ENCODE measurements around the gene PTK7.

DNA sequence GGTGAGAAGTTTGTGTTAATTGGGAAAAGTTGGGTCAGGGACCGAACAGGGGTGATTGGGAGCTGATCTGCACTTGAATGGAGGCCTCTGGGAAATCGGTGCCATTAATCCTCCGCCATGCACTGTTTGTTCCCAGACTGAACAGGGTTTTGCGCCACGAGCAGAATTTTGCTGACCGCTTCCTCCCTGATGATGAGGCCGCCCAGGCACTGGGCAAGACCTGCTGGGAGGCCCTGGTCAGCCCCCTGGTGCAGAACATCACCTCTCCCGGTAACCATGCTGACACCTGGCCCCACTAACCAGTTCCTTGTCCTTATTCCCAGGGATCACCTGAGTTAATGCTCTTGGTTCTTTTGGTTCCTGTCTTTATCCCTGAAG, 127.6 kb downstream of the PTK7 start:
- TF ChIP-seq, protein P1, sequence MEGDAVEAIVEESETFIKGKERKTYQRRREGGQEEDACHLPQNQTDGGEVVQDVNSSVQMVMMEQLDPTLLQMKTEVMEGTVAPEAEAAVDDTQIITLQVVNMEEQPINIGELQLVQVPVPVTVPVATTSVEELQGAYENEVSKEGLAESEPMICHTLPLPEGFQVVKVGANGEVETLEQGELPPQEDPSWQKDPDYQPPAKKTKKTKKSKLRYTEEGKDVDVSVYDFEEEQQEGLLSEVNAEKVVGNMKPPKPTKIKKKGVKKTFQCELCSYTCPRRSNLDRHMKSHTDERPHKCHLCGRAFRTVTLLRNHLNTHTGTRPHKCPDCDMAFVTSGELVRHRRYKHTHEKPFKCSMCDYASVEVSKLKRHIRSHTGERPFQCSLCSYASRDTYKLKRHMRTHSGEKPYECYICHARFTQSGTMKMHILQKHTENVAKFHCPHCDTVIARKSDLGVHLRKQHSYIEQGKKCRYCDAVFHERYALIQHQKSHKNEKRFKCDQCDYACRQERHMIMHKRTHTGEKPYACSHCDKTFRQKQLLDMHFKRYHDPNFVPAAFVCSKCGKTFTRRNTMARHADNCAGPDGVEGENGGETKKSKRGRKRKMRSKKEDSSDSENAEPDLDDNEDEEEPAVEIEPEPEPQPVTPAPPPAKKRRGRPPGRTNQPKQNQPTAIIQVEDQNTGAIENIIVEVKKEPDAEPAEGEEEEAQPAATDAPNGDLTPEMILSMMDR (conservative IDR thresholded peaks at IDR 0.05; ENCODE audit: low read length) = no peak
- TF ChIP-seq EZH2phosphoT487 (IDR thresholded peaks at IDR 0.05; ENCODE audit: borderline replicate concordance, low read depth, low read length) = no peak

Data from OCI-LY7 (cell line).